Activated CD8-positive, alpha-beta memory T cell treated with anti-CD3 and anti-CD28 coated beads, Interleukin-2, amount 10 ng/mL, durations not matched to agents 7 days and 5 days (primary cell): ENCODE measurements around the gene ROGDI. TPM values are rescaled to one million over a fixed set of nuclear protein-coding genes. Genes with fewer than 3 reads are reported as not detected.
A peak's percentile ranks its signal among the peaks of the same experiment; 100 is the strongest.

Experiments used
- ATAC-seq: fragments of 150-1000 bp; cut with Tn5 transposase; one replicate; pipeline ENCODE4 v1.10.0; 2021; ENCODE audit warnings: moderate library complexity
- CTCF ChIA-PET: fragments of 350-600 bp; sonication (Branson Sonifier 250); formaldehyde crosslinking; loops from one replicate; lab custom pipeline; 2021; ENCODE audit warnings: antibody characterized with exemption; lab: Charles Lee
- DNase-seq: peaks from one replicate; pipeline ENCODE4 v3.0.0-alpha.2; 2020
- H3K27ac Mint-ChIP-seq: one replicate; pipeline ENCODE4 v1.8.0; 2021; ENCODE audit warnings: mild to moderate bottlenecking, mixed read lengths
- H3K27me3 Mint-ChIP-seq: one replicate; pipeline ENCODE4 v1.8.0; 2021; ENCODE audit warnings: mixed read lengths
- H3K36me3 Mint-ChIP-seq: one replicate; pipeline ENCODE4 v1.8.0; 2021; ENCODE audit warnings: mild to moderate bottlenecking, mixed read lengths
- H3K4me1 Mint-ChIP-seq: one replicate; pipeline ENCODE4 v1.8.0; 2021; ENCODE audit warnings: mixed read lengths
- H3K4me3 Mint-ChIP-seq: one replicate; pipeline ENCODE4 v1.8.0; 2021; ENCODE audit warnings: mild to moderate bottlenecking, moderate library complexity, mixed read lengths
- H3K9me3 Mint-ChIP-seq: one replicate; pipeline ENCODE4 v1.8.0; 2022; ENCODE audit warnings: low read depth, mixed read lengths
- total RNA-seq, 2 experiments: library from RNA; stranded (reverse); gene quantifications; one replicate each; pipeline ENCODE4 v1.2.3, GENCODE V29; 2021

ROGDI gene
- total RNA-seq, 2 experiments from 2014 or later = 5.3 to 7.9 TPM

DNA sequence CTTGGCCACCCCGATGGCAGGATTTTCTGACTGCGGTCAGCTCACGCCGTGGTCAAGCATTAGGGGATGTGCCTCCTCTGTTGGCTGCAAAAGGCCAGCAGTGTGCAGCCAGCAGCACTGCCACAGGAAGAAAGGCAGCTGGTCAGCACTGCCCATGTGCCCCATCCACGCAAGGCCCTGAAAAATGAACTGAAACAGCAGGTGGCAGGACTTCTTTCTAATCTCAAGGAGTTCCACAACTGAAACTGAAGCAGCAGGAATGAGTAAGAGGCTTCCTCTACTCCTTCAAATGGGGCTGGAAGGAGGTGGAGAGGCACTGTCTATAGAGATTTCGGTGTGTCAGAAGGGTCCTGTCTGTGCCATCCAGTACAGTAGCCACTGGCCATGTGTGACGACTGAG lies 38.6 kb downstream of the ROGDI start:
- Mint-ChIP-seq H3K36me3 (peaks cover 10% of the 10 kb centered on the region), H3K4me3 (no peak overlapping the region), H3K27me3 (no peaks in the 10 kb centered on the region), H3K9me3 (no peaks in the 10 kb centered on the region), H3K27ac (no peak overlapping the region), H3K4me1 (peaks cover 24% of the 10 kb centered on the region)
- CTCF ChIA-PET = interaction anchor here (1.4 kb wide), 1 partner anchor 29 kb away, joined by 5 read pairs; the partner anchor contains the start of genes ANKS3 and DNAAF8
- DNase-seq (no peak), ATAC-seq (no peak)

DNA sequence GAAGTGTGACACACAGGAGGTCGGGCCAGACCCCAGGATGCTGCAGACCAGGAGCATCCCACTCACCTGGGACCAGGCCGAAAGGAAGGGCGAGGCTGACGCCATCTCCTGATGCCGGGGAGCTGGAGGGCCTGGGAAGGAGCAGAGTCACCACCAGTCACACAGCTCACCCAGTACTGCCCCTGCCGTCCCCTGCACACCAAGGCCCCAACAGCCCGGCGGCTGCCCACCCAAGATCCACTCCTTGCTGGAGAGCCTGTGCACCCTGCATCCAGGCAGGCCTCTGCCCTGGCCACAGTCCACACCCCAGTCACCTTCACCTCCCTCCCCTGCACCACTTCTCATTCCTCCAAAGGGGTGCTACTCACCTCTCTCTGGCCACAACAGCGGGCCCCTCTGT lies 40.2 kb downstream of the ROGDI start:
- Mint-ChIP-seq H3K4me1 (peaks cover 12% of the 10 kb centered on the region), H3K36me3 (peaks cover 14% of the 10 kb centered on the region), H3K9me3 (no peaks in the 10 kb centered on the region), H3K4me3 (no peak overlapping the region), H3K27ac (no peak overlapping the region), H3K27me3 (no peaks in the 10 kb centered on the region)
- ATAC-seq = no peak
- DNase-seq = no peak
- CTCF ChIA-PET = interaction anchor here (1.2 kb wide), 1 partner anchor 28 kb away, joined by 4 read pairs; the partner anchor contains the start of genes ANKS3 and DNAAF8

DNA sequence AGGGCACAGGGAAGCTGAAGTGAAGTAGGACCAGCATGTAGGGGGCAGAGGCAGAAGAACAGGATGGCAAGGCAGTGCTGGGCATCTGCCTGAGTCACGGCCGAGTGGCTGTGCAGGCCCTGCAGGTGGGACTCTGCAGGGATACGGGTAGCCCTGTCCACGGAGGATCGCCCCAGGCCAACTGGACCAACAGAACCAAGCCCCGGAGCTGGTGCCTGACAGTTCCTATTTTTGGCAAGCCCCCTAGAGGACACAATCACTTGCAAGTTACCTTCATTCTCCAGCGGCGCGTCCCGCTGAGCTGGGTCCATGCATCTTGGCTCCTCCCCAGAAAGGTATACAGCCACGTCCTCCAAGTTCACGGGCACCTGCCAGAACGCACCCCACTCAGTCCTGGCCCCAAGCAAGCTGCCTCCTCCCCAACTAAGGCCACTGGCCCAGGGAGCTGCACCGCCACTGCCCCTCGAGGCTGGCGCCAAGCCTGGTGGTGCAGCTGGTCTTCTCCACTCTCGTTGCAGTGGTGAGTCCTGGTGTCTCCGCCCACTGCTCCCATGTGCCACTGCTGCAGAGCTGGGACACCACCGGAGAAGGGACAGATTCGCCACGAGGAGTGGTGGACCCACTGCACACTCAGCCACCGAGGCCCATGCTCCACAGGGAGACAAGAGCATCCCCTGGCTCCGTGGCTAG lies 42.1 kb downstream of the ROGDI start:
- H3K27ac Mint-ChIP-seq = no peak overlapping the region
- peaks cover 4% of the 10 kb centered on the region for H3K9me3 Mint-ChIP-seq
- H3K27me3 Mint-ChIP-seq = no peaks in the 10 kb centered on the region
- ATAC-seq = no peak
- CTCF ChIA-PET = no interaction called here
- no peak overlapping the region for H3K4me3 Mint-ChIP-seq
- H3K4me1 Mint-ChIP-seq = no peaks in the 10 kb centered on the region
- no peak for DNase-seq
- peaks cover 24% of the 10 kb centered on the region for H3K36me3 Mint-ChIP-seq

DNA sequence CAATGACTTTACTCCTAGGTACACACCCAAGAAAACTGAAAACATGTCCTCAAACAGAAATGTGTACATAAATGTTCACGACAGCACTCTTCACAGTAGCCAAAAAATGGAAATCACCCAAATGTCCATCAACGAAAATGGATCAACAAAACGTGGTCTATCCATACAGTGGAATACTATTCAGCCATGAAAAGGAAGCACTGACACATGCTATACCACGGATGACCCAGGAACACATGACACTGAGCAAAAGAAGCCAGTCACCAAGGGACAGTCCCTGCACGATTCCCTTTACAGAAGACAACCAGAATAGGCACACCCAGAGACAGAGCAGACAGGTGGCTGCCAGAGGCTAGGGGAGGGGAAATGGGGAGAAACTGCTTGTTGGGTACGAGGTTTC lies 46.7 kb downstream of the ROGDI start:
- no peak overlapping the region for H3K4me3 Mint-ChIP-seq
- CTCF ChIA-PET = no interaction called here
- no peaks in the 10 kb centered on the region for H3K4me1 Mint-ChIP-seq
- ATAC-seq (no peak), DNase-seq (no peak)
- H3K27me3 Mint-ChIP-seq = no peaks in the 10 kb centered on the region
- peaks cover 4% of the 10 kb centered on the region for H3K9me3 Mint-ChIP-seq
- peaks cover 34% of the 10 kb centered on the region for H3K36me3 Mint-ChIP-seq
- no peak overlapping the region for H3K27ac Mint-ChIP-seq

DNA sequence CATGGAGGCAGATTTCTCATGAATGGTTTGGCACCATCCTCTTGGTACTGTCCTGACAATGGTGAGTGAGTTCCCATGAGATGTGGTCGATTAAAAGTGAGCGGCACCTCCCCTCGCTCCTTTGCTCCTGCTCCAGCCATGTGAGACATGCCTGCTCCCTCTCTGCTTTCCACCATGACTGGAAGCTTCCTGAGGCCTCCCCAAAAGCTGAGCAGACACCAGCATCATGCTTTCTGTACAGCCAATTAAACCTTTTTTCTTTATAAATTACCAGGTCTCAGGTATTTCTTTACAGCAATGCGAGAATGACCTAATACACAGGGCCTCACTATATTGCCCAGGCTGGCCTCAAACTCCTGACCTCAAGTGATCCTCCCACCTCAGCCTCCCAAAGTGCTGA lies 47.6 kb downstream of the ROGDI start:
- H3K9me3 Mint-ChIP-seq = peaks cover 4% of the 10 kb centered on the region
- CTCF ChIA-PET = no interaction called here
- H3K4me3 Mint-ChIP-seq = no peak overlapping the region
- DNase-seq (no peak), ATAC-seq (no peak)
- H3K36me3 Mint-ChIP-seq = peaks cover 31% of the 10 kb centered on the region
- no peak overlapping the region for H3K27ac Mint-ChIP-seq
- H3K27me3 Mint-ChIP-seq = no peaks in the 10 kb centered on the region
- H3K4me1 Mint-ChIP-seq = no peaks in the 10 kb centered on the region

DNA sequence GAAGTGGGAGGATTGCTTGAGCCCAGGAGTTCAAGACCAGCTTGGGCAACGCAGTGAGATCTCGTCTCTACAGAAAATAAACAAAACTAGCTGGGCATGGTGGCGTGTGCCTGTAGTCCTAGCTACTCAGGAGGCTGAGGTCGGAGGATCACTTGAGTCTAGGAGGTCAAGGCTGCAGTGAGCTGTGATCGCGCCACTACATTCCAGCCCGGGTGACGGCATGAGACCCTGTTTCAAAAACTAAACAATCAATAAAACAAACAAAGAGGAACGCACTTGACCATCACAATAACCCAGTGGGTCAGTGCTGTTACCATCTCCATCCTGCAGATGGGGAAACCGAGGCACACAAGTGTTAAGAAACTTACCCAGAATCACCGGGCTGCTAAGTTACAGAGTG lies 49.2 kb downstream of the ROGDI start:
- peaks cover 6% of the 10 kb centered on the region for H3K4me1 Mint-ChIP-seq
- H3K27me3 Mint-ChIP-seq = no peaks in the 10 kb centered on the region
- no peak overlapping the region for H3K4me3 Mint-ChIP-seq
- H3K27ac Mint-ChIP-seq = no peak overlapping the region
- peaks cover 22% of the 10 kb centered on the region for H3K36me3 Mint-ChIP-seq
- DNase-seq = no peak
- no peak for ATAC-seq
- peaks cover 4% of the 10 kb centered on the region for H3K9me3 Mint-ChIP-seq
- CTCF ChIA-PET = no interaction called here

DNA sequence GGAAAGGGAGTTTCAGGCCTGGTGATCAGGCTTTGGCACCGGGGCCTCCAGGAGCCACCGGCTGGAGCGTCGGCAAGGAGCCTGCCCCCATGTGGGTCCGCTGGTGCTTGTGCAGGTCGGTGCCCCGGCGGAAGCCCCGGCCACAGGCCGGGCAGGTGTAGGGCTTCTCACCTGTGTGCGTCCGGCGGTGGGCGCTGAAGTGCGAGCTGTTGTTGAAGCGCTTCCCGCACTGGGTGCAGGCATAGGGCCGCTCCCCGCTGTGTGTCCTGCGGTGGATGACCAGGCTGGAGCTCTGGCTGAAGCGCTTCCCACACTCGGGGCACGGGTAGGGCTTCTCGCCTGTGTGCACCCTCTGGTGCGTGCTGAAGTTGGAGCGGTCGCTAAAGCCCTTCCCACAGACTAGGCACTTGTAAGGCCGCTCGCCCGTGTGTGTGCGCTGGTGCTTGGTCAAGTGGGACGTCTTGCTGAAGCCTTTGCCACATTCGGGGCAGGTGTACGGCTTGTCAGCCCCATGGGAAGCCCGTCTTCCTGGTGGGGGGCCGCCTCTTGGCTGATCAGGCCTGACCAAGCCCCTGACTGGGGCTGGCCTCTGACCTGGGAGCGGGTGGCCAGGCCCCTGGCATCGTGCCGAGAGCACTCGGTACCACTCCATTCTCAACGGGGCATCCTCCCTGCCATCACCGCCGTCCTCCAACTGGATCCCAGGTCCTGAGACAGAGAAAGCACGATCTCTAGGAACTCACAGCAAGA lies 49.9 kb downstream of the ROGDI start:
- H3K36me3 Mint-ChIP-seq = peaks cover 22% of the 10 kb centered on the region
- no peak overlapping the region for H3K4me3 Mint-ChIP-seq
- no peak overlapping the region for H3K27ac Mint-ChIP-seq
- DNase-seq = no peak
- peak; percentile 6 for ATAC-seq
- peaks cover 4% of the 10 kb centered on the region for H3K9me3 Mint-ChIP-seq
- peaks cover 13% of the 10 kb centered on the region for H3K4me1 Mint-ChIP-seq
- CTCF ChIA-PET = no interaction called here
- no peaks in the 10 kb centered on the region for H3K27me3 Mint-ChIP-seq

DNA sequence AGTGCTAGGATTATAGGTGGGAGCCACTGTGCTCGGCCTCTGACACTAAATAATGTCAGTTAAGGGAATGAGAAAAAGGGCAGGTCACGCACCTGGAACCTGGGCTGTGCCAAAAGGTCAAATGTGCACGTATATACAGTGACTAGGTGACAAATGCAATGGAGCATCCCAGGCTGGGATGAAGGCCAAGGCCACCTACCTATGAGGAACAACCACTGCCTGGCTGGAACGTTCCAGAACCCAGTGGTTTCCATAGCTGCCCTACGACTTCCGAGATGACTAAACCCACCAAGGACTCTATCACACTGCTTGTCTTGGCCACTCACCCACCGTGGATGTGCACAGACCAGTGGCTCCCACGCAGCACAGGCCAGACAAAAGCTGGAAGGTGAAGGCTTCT lies 51.5 kb downstream of the ROGDI start:
- no peak for ATAC-seq
- Mint-ChIP-seq H3K36me3 (peaks cover 17% of the 10 kb centered on the region), H3K27me3 (no peaks in the 10 kb centered on the region), H3K9me3 (peaks cover 4% of the 10 kb centered on the region), H3K4me1 (peaks cover 14% of the 10 kb centered on the region), H3K4me3 (no peak overlapping the region), H3K27ac (no peak overlapping the region)
- CTCF ChIA-PET = interaction anchor here (0.6 kb wide), 1 partner anchor 461 kb away, joined by 3 read pairs; no protein-coding TSS in a partner anchor
- DNase-seq = no peak

DNA sequence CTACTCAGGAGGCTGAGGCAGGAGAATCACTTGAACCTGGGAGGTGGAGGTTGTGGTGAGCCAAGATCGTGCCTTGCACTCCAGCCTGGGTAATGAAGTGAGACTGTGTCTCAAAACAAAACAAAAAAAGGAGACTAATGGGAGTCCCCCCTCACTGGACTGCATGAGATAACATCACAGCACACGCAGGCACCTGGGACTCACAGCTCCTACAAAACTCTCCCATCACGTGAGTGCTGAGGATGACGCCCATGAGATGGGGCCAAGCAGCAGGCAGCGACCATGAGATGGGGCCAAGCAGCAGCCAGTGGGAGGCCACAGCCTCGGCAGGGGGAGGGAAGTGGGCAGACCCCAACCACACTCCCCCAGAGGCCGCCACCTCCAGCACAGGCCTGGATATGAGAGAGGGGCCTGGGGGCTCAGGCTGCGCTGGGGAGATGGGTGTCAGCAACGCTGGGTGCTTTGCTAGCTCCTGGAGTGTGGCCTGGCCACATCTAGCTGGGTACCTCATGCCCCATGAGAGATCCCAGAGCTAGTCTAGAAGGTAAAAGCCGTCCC lies 52.7 kb downstream of the ROGDI start:
- ATAC-seq (no peak), DNase-seq (no peak)
- Mint-ChIP-seq H3K36me3 (peaks cover 8% of the 10 kb centered on the region), H3K4me1 (peaks cover 14% of the 10 kb centered on the region), H3K9me3 (no peaks in the 10 kb centered on the region), H3K4me3 (no peak overlapping the region), H3K27ac (no peak overlapping the region), H3K27me3 (no peaks in the 10 kb centered on the region)
- CTCF ChIA-PET = no interaction called here

DNA sequence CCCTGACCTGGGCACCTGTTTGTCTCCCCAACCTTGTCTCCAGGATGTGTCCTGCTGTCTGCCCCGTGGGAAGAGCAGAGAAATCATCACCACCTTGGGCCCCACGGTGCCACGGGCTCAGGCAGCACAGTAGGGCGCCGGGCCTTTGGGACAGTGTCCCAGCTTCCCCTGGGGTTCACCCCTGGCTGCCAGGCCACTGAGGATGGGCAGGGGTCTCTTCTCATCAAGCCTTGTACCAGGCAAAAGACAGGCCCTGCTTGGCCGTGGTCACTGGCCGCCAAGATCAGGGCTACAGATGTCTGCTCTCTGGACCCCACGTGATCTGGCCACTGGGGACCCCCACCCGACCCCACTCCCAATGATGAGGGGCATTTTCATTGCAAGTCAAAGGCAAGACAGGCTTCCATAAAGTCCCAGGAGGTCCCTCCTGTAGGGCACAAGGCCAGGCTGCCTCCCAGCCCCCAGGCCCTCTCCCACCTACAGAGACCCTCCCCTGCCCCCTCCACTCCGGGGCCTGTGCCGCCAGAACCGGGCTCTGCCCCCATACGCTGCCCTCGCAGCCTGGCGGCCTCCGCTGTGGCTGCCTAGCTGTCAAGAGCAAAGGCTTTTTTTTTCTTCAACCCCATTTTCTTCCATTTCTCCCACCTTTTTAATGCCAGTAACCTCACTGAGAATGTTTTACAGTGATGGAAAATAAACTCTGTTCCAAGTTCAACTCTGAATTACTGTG lies 53.6 kb downstream of the ROGDI start:
- H3K27ac Mint-ChIP-seq = peak overlapping the region; percentile 76
- CTCF ChIA-PET = interaction anchor here (1.5 kb wide), 1 partner anchor 14 kb away, joined by 8 read pairs; the partner anchor contains the start of genes ANKS3 and DNAAF8
- ATAC-seq = no peak

DNA sequence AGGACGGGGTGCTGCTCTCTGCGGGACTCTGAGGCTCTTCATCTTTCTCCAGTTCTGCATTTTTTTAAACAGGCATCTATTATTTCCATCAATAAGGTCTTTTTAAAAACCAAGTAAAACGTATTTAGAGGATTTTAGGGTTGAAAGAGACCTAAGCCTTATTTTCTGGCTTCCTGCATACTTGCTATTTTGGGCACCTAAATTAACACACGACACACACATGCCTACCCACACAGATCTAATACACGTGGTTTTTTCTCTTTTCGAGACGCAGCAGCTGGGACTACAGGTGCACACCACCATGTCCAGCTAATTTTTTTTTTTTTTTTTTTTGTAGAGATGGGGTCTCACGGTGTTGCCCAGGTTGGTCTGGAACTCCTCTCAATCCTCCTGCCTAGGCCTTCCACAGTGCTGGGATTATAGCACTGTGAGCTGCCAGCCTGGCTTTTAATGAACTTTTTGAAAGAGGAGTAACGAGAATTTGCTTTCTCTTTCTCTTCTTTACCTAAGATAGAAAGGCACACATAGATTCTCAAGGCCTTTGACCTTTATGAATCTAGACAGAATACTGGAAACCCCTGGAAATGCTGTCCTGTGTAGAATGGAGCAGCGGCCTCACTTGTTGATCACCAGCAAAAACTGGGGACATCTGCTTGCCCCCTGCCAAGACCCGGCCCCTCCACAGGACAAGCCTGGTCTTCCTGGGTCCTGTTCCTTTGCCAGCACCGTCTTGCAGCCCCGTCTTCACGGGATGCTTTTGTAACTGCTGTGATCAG lies 54.3 kb downstream of the ROGDI start:
- Mint-ChIP-seq H3K27me3 (no peaks in the 10 kb centered on the region), H3K36me3 (peaks cover 3% of the 10 kb centered on the region), H3K4me3 (no peak overlapping the region), H3K9me3 (no peaks in the 10 kb centered on the region), H3K4me1 (peaks cover 22% of the 10 kb centered on the region), H3K27ac (peak overlapping the region; percentile 76)
- ATAC-seq (peak; percentile 21), DNase-seq (no peak)
- CTCF ChIA-PET = interaction anchor here (0.6 to 1.5 kb wide), 4 partner anchors 14 to 347 kb away, joined by 3 to 8 read pairs (median 3); partner anchors contain the start of genes ANKS3 and DNAAF8

More for the DNA sequence above, 53.6 kb downstream of the ROGDI start:
- Mint-ChIP-seq H3K4me3 (no peak overlapping the region), H3K9me3 (no peaks in the 10 kb centered on the region), H3K27me3 (no peaks in the 10 kb centered on the region), H3K4me1 (peaks cover 16% of the 10 kb centered on the region), H3K36me3 (peaks cover 6% of the 10 kb centered on the region)
- no peak for DNase-seq

DNA sequence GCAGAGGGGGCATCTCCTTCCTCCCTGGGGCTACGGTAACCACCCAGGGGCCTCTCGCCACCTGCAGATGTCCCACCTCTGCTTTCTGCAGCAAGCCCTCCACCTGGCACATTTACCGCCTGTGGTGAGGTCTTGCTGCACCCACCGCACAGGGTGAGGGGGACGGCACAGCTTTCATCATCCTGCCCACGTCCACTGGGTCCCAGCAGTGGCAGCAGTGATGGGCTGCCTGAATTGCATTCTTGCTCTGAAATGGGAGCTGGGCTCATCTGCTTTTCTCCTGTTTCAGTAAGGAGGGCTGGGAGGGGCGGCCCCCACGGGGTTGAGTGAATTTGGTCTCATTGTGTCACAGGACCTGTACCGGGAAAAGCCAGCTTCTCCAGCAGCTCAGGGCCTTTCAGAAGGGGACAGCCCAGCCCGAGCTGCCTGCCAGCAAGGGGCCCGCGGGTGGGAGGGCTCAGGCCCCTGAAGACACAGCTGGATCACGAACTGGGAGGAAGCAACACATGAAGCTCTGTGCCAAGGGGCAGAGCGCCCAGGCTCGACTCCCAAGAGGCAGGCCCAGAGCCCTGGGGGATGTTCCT lies 55.4 kb downstream of the ROGDI start:
- no peak for ATAC-seq
- H3K4me3 Mint-ChIP-seq = no peak overlapping the region
- peaks cover 23% of the 10 kb centered on the region for H3K4me1 Mint-ChIP-seq
- CTCF ChIA-PET = interaction anchor here (0.8 to 1.5 kb wide), 3 partner anchors 13 to 97 kb away, joined by 3 to 8 read pairs (median 3); partner anchors contain the start of genes ANKS3 and DNAAF8
- no peak overlapping the region for H3K27ac Mint-ChIP-seq
- no peaks in the 10 kb centered on the region for H3K9me3 Mint-ChIP-seq
- DNase-seq = no peak
- H3K27me3 Mint-ChIP-seq = no peaks in the 10 kb centered on the region
- peaks cover 2% of the 10 kb centered on the region for H3K36me3 Mint-ChIP-seq
